GM21529 (cell line): ENCODE results near the gene ATMIN.

Experiments used
- ATAC-seq: cut with Tn5 transposase; IDR thresholded peaks from one replicate; pipeline ENCODE4 v1.9.1; 2021; ENCODE audit not compliant: unreplicated experiment

ATMIN gene

DNA sequence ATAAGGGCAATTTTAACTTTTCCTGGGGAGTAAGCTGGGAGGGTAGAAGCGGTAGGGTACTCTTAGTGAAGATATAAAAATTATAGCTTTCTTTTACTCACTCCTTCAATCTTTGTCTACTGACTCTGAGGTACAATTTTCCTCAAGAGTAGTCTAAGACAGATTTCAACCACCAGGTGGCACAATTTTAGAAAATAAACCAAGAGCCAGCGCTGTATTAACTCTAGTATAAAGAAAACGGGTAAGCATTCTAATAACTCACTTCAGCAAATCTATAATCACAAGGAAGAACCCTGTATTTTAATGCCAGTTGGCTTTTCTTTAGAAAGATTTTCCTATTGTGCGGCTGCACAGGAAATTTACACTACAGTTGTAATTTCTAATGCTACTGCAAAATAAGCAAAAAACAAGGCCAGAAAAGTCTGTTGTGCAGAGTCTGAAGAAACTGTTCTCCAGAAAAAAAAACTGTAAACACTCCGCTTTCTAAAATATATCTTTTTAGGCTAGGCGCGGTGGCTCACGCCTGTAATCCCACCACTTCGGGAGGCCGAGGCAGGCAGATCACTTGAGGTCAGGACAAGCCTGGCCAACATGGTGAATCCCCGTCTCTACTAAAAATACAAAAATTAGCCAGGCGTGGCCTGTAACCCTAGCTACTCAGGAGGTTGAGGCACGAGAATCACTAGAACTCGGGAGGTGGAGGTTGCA is 30.8 kb upstream of the ATMIN start:
- no peak for ATAC-seq

DNA sequence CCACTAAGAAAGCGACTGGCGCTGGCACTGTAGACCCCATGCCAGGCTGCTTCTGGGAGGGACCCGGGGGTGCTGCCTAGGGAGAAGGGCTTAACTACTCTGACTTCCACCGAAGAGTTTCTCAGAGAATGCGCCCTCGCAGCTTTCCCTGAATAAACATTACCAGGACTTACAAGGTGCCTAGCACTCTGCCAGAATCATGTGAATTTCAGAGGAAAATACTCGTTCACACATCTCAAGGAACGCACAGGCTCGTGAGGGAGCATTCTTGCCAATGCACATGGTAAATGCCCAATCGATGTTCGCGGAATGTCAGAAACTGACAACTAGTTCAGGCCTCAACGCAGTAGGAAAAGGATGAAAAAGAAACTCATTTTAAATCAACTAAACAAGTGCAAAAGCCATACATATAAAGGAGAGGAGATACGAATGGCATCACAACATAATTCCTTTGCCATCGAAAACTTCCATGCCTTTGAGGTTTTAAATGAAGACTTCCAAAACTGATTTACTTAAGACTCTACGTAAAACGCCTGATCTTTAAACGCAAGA is 30.0 kb upstream of the ATMIN start:
- no peak for ATAC-seq

DNA sequence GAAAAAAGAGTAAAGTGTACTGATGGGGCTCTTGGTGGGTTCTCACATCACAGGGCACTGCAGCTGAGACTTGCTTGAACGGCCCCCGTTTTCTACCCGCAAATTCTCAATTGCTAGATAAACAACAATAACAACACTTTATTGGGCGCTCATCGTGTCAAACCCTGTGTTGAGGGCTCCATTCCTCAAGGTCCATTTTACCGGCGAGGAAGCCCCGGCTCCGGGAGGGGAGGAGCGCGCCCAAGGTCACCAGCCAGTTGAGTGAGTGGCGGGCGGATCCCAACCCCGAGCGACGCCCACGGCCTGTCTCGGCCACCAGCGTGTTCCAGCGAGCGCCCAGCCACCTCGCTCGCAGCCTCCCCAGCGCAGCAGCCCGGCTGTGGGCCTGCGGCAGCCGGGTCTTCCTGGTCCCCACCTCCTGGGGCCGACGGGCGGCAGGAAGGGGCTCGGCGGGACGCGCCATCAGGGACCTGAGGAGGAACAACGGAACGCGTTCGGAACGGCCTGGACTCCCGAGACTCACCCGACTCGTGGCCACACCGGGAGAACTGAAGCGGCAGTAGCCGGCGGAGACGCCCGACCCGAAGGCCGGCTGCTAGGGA is 29.3 kb upstream of the ATMIN start:
- ATAC-seq: peak; percentile 35

DNA sequence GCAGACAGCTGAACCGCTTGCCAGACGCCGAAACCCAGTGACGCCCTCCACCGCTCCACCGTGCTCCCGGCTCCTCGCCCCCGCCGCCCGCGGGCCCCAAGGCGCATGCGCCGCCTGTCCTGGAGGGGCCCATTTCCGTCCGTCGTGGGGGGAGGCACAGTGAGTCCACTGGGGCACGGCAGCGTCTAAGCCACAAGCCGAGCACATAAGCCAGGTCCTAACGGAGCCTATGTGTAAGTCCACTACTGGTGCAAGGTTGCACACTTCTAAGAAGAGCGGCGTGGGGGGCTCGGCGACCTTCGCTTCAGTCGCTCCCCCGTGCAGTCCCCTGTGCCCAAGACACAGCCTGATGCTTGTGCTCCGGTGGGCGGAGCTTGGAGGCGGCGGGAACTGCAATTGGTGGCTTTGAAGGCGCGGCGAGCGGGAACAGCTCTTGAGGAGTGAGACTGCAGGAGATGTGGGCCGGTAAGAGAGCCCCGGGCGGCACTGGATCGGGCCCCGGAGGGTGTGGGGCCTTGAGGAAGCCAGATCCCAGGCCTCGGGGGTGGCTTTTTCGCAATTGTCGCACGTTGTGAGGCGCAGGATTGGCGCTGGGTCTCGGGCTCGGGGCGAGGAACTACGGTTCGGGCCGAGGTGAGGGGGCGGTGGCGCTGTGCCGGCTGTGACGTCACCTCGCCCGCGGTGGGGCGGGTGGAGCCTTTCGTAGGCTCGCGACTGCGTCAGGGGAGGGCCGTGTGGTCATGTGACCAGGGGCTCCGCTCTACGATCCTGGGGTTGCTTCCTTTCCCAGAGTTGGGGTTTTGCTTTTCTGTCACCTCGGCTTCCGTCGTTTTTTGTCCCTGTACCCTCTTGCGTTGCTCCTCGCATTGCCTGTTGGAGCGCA is 28.6 kb upstream of the ATMIN start, which contains the start of the genes CENPN and CMC2:
TSS of gene CENPN (plus strand) at position 402 of the 883 bp plus-strand sequence. CDS start 4,726 bp downstream, outside the sequence.
TSS of gene CMC2 (minus strand) at position 73 of the 883 bp plus-strand sequence. CDS start 9,491 bp downstream, outside the sequence.
- peak; percentile 86 for ATAC-seq

DNA sequence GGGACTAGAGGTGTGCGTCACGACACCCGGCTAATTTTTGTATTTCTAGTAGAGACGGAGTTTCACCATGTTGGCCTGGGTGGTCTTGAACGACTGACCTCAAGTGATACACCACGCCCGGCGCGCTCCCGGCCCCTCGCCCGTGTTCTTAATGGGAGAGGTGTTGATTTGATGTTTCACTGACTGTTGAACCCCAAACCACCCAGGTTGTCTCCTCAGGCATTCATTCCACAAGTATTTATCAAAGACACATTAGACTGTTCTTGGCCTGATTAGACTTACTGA is 27.2 kb upstream of the ATMIN start:
- ATAC-seq: no peak

DNA sequence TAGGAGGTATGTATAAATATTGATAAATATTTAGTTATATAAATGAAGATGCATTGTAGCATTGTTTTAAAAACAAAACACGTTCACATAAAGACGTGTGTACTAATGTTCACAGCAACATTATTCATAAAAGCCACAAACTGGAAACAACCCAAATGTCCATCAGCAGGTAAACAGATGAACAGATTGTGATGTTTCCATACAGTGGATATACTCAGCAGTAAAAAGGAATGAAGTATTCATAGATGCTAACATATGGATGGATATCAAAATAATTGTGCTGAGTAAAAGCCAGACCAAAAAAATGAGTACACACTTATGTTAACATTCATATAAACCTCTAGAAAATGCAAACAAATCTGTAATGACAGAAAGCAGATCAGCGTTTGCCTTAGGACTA is 22.7 kb upstream of the ATMIN start:
- no peak for ATAC-seq

DNA sequence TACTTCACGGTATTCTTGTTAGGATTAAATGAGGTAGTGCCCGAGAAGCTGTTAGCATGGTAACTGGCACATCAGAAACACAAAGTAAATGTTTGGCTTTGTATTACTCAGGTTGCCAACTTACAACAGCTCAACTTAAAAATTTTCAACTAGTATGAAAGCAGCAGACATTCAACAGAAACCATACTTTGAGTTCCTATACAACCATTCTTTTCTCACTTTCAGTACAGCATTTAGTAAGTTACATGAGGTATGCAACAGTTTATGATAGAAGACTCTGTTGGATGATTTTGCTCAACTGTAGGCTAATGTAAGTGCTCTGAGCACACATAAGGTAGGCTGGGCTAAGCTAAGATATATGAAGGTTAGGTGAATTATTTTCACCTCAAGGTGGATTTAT is 21.0 kb upstream of the ATMIN start:
- no peak for ATAC-seq

DNA sequence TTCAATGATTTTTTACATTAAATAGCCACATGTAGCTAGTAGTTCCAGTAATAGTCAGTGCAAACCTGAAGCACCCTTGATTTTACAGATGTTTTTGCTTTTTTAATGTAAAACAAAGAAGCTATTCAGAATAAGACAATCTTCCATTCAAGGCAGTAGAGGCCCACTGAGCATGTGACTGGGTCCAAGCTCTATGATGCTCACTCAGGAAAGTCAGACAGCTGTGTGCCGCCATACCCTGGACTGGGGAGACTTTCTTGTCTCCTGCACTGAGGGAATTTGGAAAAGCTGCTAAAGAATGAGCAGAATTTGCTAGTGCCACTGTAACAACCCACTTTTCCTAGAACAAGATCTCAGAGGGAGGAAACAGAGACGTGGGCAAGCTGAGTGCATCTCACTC is 17.1 kb upstream of the ATMIN start:
- ATAC-seq: no peak

DNA sequence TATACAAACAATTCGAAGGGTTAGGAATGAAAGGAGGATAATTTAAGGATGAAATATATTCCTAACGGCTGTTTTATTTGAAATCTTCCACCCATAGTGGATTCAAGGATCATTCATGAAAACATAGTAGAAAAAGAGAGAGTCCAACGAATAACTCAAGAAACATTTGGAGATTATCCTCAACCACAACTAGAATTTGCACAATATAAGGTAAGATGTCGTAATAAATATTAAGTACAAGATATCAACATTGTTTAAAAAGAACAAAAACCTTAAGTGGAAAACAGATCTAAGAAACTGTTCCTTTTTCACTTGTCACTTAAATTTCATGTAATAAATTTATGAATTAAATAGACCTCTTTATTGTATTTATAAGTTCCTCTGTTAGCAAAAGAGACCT is 9.2 kb upstream of the ATMIN start:
- ATAC-seq: no peak

DNA sequence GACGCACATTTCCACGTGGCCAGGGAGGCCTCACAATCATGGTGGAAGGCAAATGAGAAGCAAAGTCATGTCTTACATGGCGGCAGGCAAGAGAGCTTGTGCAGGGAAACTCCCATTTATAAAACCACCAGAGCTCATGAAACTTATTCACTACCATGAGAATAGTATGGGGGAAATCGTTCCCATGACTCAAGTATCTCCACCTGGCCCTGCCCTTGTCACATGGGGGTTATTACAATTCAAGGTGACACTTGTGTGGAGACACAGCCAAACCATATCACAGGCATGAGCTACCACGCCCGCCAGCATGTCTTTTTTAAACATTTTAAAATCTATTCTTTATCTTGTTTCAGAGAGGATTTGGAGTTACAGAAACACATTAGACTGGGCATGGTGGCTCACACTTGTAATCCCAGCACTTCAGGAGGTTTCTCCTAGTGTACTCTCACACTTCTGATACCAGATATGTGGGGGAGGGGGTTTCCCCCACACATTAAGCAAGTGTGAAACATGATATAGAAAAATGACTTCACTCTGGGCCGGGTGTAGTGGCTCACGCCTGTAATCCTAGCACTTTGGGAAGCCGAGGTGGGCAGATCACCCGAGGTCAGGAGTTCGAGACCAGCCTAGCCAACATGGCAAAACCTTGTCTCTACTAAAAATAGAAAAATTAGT is 5.6 kb upstream of the ATMIN start:
- ATAC-seq: no peak

DNA sequence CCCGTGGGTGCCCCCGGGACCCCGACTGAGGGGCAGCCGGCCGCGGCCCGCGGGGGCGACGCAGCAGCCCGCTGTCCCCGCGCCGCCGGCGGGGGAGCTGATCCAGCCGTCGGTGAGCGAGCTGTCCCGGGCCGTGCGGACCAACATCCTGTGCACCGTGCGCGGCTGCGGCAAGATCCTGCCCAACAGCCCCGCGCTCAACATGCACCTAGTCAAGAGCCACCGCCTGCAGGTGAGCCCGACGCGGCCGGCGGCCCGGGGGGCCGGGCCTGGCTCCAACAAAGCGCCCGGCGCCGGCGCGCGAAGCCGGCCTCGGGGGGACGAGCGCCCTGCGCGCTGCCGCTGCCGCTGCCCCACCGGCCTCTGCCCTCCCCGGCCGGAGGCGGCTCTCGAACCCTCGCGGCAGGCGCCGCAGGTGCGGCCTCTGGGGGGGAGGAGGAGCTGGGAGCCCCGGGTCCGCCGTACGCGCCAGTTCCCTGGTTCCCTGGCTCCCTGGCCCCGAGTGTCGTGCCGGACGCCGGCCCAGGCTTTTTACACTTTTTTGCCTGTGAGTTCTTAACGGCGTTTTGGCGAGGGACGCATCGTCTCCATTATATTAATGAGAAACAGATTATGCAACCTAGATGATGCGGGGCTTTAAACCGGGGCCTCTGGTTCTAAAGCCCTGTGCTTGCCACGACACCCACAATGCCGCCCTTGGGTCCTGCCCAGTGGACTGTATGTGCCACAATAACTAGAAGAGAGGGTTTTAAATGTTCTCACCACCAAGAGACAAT is 521 bp downstream of the ATMIN start:
- ATAC-seq: peak; percentile 45

DNA sequence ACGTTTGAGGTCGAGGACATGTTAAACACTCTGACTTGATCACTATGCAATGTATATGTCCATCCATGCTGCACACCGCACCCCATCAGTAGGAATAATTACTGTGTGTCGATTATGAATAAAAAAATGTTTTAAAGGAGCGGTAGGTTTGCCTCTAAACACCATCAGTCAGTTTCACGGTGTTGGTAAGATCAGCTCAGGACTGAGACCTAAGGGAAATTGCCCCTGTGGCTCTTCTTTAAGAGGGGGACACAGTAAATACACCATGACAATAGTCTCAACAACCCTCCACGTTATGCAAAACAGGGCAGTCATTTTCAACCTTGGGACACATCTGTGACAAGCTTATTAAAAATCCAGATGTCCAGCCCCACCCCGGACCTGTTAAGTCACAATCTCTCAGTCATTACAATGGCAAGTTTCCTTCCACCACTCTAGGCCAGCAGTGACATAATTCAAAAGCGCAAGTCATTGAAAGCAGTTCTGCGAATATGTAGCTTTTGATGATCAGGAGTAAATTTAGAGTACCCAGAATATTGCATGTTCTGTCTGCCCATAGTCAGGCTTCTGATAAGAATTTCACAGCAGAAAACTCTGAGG is 1.2 kb downstream of the ATMIN start:
- no peak for ATAC-seq

DNA sequence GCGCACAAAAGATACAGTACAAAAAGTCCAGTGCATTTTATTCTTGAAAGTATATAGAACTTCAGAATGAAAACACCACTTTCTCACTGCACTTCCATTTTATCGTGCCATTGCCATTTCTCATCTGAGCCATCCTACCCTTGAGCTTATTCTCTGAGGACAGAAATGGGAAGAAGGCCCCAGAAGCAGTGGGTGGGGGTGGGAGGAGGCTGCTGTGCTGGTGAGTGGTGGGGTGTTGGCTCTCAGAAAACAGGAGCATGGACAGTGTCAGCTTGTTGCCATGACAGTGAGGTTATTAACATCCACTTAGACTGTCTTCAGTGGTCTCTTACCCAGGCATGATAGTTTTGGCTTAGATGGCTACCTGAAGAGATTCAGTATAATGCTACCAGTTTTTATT is 4.5 kb downstream of the ATMIN start:
- no peak for ATAC-seq

DNA sequence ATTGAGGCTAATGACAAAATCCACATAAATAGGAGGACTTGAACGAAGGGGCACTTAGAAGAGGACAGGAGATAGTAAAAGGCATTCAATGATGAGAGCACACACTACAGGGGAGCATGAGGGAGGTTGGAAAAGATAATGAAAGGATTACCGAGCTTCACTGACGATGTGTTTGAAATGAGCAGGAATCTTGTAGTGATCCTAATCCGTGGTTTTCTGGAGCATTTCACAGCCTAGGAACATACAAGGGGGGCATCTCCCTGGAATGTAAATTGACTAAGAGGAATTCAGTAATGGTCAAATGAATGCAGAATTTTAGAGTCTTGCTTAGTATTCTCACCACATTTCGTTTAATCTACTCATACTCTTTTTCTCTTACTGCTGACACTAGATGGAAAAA is 5.2 kb downstream of the ATMIN start:
- ATAC-seq: no peak

DNA sequence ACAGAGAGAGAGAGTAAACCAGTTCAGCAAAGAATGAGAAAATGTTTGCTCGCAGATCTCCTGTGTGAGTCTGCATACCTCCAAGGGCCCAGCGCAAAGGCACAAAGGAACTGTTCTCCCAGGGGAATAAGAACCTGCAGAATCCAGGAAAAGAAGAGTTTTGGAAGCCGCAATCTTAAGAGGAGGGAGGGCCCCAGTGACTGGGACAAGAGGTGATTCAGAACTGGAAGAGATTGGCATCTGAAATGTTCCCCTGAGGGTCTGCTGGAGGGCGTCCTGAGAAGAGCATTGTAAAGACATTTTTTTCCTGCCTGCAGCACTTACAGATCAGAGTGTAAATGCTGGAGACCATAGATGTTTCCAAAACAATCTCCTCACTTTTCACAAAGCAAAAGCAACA is 6.1 kb downstream of the ATMIN start:
- ATAC-seq: no peak

DNA sequence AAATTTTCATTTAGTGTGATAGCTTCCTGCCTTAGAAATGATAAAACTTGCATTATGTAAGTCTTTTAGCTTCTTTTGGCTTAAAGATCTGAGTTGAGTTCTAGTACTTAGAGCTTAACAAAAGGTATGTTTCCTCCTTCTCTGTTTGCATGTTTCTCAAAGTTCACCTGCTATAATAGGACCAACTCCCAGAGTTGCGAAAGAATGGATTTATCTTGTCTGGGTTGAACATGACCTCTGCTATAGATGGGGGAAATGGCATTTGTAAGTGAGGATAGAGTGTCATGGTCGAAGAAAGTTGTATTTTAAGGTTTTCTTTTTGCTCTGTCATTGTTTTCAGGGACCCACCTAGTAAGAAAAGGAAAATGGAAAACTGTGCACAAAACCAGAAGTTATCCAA is 7.2 kb downstream of the ATMIN start:
- ATAC-seq: no peak

DNA sequence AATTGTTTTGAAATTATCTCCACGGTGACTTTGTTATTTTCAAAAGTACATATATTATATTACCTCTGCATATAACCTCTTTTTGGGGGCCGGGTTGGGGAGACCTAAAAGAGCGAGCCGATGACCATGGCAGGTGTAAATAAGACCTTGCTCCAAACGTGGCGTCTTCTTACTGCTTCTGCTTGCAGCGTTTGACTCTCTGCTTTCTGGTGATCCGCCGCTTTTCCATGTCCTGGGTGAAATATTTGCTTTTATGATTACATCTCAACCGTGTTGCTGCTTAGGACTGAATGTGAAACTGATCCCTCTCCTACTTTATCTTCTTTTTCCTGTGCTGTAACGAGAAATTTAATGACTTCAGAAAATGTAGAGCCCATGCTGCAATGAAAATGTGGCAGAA is 18.1 kb downstream of the ATMIN start:
- ATAC-seq: no peak

DNA sequence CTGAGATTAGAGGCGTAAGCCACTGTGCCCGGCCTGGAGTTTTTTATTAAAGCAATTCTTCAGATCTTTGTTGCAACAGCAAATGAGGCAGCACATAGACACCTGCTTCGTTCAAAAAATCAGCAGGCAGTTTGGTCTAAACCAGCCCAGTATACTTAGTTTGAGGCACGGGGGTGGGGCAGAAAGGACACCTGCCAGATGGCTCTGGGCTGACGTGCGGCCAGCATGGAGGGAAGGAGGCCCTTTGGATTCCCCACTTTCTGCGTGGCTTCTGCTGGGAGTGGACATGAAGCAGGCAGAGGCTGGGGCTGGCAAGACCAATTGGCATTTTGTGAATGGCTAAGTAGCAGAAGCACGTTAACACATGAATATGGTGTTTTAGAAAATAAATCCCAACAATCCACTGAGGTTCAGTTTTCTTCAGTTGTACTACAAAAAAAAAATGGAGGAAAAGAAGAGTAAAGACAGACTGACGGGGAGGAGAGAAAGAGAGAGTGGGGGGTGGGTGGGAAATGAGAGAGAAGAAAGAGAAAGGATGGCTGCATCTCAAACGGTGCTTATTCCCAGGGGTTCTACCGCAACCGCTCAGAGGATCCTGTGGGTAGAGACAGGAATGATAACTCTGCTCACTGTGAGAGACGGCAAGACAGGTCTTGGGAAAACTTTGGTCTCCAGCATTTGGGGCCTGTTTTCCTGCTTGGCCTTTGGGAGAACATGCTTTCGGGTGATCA is 25.1 kb downstream of the ATMIN start:
- no peak for ATAC-seq

DNA sequence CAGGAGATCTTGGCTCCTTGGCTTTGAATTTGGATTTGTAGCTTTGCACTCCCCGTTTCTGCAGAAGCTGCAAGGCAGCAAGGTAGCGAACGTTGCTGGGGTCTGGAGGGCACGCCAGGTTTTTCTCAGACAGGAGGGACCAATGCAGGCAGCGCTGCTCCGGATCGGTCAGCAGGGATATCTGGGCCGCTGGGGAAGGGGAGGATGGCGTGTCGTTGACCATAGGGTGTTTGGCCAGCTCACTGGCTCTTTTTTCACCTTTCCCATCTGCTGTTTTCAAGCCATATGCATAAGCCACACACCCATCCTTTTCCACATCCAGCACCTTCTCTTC is 25.6 kb downstream of the ATMIN start:
- no peak for ATAC-seq
